IPS-18a (cell line): ENCODE measurements around the gene ESM1.
"Not testable (repeated sequence)": the region's sequence is repeated elsewhere in the genome, so short reads cannot be mapped to it uniquely, and the experiment has no call there.

ENCODE experiments used
- H3K27ac ChIP-seq: one replicate; pipeline ENCODE4 v1.5.1; 2013; ENCODE audit warnings: low read length
- H3K27me3 ChIP-seq: one replicate; pipeline ENCODE4 v1.6.1; 2013; ENCODE audit warnings: mild to moderate bottlenecking, low read length; ENCODE audit not compliant: control insufficient read depth, insufficient read depth
- H3K36me3 ChIP-seq: one replicate; pipeline ENCODE4 v1.6.1; 2013; ENCODE audit warnings: low read depth, low read length; ENCODE audit not compliant: control insufficient read depth
- H3K4me1 ChIP-seq: one replicate; pipeline ENCODE4 v1.6.1; 2013; ENCODE audit warnings: low read depth, low read length; ENCODE audit not compliant: control insufficient read depth
- H3K4me3 ChIP-seq: one replicate; pipeline ENCODE4 v1.5.1; 2013; ENCODE audit warnings: low read length
- H3K9ac ChIP-seq: one replicate; pipeline ENCODE4 v1.6.1; 2013; ENCODE audit warnings: mild to moderate bottlenecking, low read length, moderate library complexity
- H3K9me3 ChIP-seq: one replicate; pipeline ENCODE4 v1.6.1; 2013; ENCODE audit warnings: low read depth, low read length; ENCODE audit not compliant: control insufficient read depth

ESM1 gene

DNA sequence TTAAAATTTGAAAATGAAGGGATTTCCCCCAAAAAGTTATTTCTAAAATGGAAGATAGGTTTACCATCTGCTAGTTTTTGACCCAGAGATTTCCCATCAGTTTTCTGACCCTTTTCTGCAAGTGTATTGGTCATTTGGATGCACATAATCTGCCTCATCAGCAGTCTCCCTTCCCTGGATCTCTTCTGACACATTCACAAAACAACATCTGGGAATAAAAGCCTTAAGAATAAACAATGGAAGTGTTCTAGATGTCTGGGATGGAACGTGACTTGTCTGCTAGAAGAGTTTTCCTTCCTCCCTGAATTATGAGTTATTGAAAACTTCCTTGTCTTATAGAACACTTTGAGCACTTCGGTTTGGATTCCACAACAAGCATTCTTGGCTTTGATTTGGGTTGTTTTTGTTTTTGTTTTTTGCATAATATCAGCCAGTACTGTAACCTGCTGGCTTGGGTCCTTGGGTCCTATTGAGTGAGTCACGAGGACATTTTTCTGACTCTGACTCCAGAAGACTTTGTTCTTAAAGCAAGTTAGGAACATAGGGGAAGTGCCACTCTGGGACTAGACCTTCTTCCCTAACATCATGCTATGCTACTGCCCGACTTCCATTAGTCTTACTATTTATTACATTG is 18.2 kb upstream of the ESM1 start:
- H3K27me3 ChIP-seq = no peaks in the 10 kb centered on the region
- no peaks in the 10 kb centered on the region for H3K9me3 ChIP-seq
- H3K36me3 ChIP-seq = no peaks in the 10 kb centered on the region
- H3K9ac ChIP-seq = no peak overlapping the region
- H3K4me3 ChIP-seq = no peak overlapping the region
- H3K27ac ChIP-seq = no peak overlapping the region
- H3K4me1 ChIP-seq = no peaks in the 10 kb centered on the region

GRCh38 chr5:55002166-55002565 is 16.8 kb upstream of the ESM1 start:
- H3K9me3 ChIP-seq = not testable (repeated sequence)

DNA sequence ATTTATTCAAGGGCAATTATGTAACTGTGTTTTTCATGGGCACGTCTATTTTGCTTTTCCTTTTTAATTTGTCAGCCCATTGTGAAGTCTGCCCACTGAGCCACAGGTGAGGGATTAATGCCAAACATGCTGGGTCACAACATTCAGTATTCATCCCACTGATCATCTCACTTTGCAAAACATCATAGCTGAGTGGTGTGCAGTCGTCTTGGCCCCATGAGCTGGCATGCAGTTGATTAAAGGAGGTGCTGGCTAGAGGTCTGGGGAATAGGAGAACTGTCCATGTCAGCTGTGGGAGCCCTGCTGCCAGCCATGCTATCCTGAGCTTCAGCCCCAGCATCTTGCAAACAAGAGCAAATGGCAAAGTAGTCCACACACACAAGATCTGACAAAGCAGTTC is 11.7 kb upstream of the ESM1 start:
- no peak overlapping the region for H3K4me3 ChIP-seq
- no peaks in the 10 kb centered on the region for H3K9me3 ChIP-seq
- H3K27ac ChIP-seq = no peak overlapping the region
- no peaks in the 10 kb centered on the region for H3K27me3 ChIP-seq
- H3K4me1 ChIP-seq = peaks cover 15% of the 10 kb centered on the region
- H3K9ac ChIP-seq = no peak overlapping the region
- H3K36me3 ChIP-seq = no peaks in the 10 kb centered on the region

More at GRCh38 chr5:55002166-55002565, 16.8 kb upstream of the ESM1 start:
- H3K4me1 ChIP-seq, H3K27me3 ChIP-seq, H3K36me3 ChIP-seq, H3K27ac ChIP-seq, H3K4me3 ChIP-seq, H3K9ac ChIP-seq: not testable (repeated sequence)

- no peak overlapping the region for H3K9ac ChIP-seq
- H3K27ac ChIP-seq = no peak overlapping the region
Measured at GRCh38 chr5:54996466-54996865, 11.1 kb upstream of the ESM1 start.

DNA sequence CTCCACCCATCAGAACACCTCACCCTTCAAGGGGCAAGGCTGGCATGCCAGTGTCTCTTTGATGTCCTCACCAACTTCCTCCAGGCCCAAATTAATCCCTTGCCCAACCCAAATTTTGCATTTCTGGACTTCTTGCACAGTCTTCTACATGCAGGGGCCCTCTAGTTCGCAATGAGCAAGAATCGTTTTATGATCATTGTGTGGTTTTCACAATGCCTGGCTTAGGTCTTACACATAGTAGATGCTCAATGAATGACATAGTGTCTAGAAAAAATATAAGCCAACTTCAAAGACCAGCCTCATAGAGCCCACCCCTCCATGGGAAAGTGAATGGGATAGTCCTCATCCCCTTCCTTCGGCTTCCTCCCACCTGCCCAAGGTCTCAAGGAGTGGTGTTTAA is 9.8 kb upstream of the ESM1 start:
- H3K9ac ChIP-seq = no peak overlapping the region
- H3K4me1 ChIP-seq = peaks cover 15% of the 10 kb centered on the region
- no peaks in the 10 kb centered on the region for H3K36me3 ChIP-seq
- H3K27me3 ChIP-seq = no peaks in the 10 kb centered on the region
- H3K4me3 ChIP-seq = no peak overlapping the region
- no peaks in the 10 kb centered on the region for H3K9me3 ChIP-seq
- H3K27ac ChIP-seq = no peak overlapping the region

More at GRCh38 chr5:54996466-54996865, 11.1 kb upstream of the ESM1 start:
- Histone ChIP-seq H3K4me1 (peaks cover 15% of the 10 kb centered on the region), H3K27me3 (no peaks in the 10 kb centered on the region), H3K9me3 (no peaks in the 10 kb centered on the region), H3K4me3 (no peak overlapping the region), H3K36me3 (no peaks in the 10 kb centered on the region)

- Histone ChIP-seq H3K9me3 (no peaks in the 10 kb centered on the region), H3K27ac (no peak overlapping the region)
Measured at GRCh38 chr5:54994628-54995027, 9.2 kb upstream of the ESM1 start.

DNA sequence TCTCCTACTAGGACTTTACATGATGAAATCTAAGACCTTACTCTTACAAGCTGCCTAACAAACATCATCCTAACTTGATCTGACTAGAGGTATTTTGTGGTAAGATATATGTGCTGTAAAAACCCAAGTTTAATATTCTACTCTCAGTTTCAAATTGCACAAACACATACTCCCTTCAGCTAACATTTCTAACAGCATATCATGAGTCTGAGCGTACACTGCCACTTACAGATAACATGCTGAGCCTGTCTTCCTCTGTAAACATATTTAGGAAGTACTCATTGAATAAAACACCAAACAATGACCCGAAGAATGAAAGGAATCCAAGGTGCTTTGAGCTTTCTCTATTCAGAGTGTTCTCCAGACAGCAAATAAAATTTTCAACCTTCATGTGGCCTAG is 7.9 kb upstream of the ESM1 start:
- no peaks in the 10 kb centered on the region for H3K9me3 ChIP-seq
- H3K9ac ChIP-seq = no peak overlapping the region
- no peak overlapping the region for H3K27ac ChIP-seq
- H3K36me3 ChIP-seq = no peaks in the 10 kb centered on the region
- H3K4me1 ChIP-seq = peaks cover 23% of the 10 kb centered on the region
- no peak overlapping the region for H3K4me3 ChIP-seq
- H3K27me3 ChIP-seq = no peaks in the 10 kb centered on the region

More at GRCh38 chr5:54994628-54995027, 9.2 kb upstream of the ESM1 start:
- Histone ChIP-seq H3K9ac (no peak overlapping the region), H3K4me1 (peaks cover 15% of the 10 kb centered on the region), H3K36me3 (no peaks in the 10 kb centered on the region), H3K4me3 (no peak overlapping the region), H3K27me3 (no peaks in the 10 kb centered on the region)

GRCh38 chr5:54991416-54991815 is 6.0 kb upstream of the ESM1 start:
- no peaks in the 10 kb centered on the region for H3K9me3 ChIP-seq
- H3K27ac ChIP-seq = no peak overlapping the region
- no peaks in the 10 kb centered on the region for H3K36me3 ChIP-seq
- peaks cover 21% of the 10 kb centered on the region for H3K4me1 ChIP-seq
- no peaks in the 10 kb centered on the region for H3K27me3 ChIP-seq
- H3K4me3 ChIP-seq = no peak overlapping the region
- H3K9ac ChIP-seq = no peak overlapping the region

- H3K27ac ChIP-seq = no peak overlapping the region
- no peaks in the 10 kb centered on the region for H3K36me3 ChIP-seq
Measured at GRCh38 chr5:54990841-54991258, 5.5 kb upstream of the ESM1 start.

DNA sequence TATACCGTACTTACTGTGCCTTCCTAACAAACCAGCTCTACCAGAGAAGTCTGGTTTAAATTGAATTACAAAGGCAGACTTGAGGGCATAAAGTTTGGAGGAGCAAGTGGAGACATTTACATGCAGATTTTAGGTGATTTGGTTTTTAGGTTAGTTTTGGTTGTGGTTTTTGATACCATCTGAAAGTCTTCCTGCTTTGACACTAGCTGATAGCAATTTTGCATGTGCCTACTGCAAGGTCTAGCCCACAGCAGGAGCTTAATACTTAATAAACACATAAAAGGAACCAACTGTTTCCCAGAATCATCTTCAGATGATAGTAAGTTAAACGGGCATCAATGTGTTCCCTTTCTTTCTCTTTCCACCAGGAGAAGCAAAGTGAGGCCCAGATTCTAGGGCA is 3.4 kb upstream of the ESM1 start:
- H3K27me3 ChIP-seq = no peaks in the 10 kb centered on the region
- H3K36me3 ChIP-seq = no peaks in the 10 kb centered on the region
- no peak overlapping the region for H3K9ac ChIP-seq
- no peak overlapping the region for H3K27ac ChIP-seq
- peaks cover 17% of the 10 kb centered on the region for H3K4me1 ChIP-seq
- H3K4me3 ChIP-seq = no peak overlapping the region
- no peaks in the 10 kb centered on the region for H3K9me3 ChIP-seq

More at GRCh38 chr5:54990841-54991258, 5.5 kb upstream of the ESM1 start:
- no peak overlapping the region for H3K4me3 ChIP-seq
- H3K9me3 ChIP-seq = no peaks in the 10 kb centered on the region
- H3K9ac ChIP-seq = no peak overlapping the region
- no peaks in the 10 kb centered on the region for H3K27me3 ChIP-seq
- peaks cover 21% of the 10 kb centered on the region for H3K4me1 ChIP-seq

GRCh38 chr5:54988218-54988617 is 2.8 kb upstream of the ESM1 start:
- Histone ChIP-seq H3K27ac (no peak overlapping the region), H3K4me1 (peaks cover 11% of the 10 kb centered on the region), H3K36me3 (no peaks in the 10 kb centered on the region), H3K4me3 (no peak overlapping the region), H3K9ac (no peak overlapping the region), H3K9me3 (no peaks in the 10 kb centered on the region), H3K27me3 (no peaks in the 10 kb centered on the region)

- Histone ChIP-seq H3K9ac (no peak overlapping the region), H3K27me3 (no peaks in the 10 kb centered on the region), H3K36me3 (no peaks in the 10 kb centered on the region), H3K4me3 (no peak overlapping the region), H3K4me1 (peaks cover 8% of the 10 kb centered on the region), H3K9me3 (no peaks in the 10 kb centered on the region), H3K27ac (no peak overlapping the region)
Measured at GRCh38 chr5:54986269-54986654, 869 bp upstream of the ESM1 start.
